ENCODE data around the gene BIRC6. TPM values are rescaled to one million over a fixed set of nuclear protein-coding genes. Genes with fewer than 3 reads are reported as not detected.

The BIRC6 gene
- total RNA-seq, 1 experiment from 2014 or later = 79.0 TPM

DNA sequence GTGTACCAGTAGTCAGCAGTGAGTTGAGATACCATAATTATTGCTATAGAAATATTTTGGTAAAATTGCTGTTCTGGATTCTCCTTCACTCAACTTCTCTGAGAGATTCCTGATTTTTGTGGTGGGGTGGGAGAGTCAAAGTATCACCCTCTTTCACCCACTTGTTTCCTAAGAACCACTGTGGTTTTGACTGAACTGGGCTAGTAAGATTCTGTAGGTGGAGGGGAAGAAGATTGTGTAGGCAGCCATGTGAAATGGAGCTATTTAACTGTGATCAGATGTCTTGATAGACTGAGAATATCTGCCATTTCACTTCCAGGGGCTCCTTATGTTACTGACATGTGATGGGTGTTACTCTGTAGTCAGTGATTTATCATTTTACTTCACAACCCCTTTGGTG is 45.3 kb downstream of the BIRC6 start:
- Histone ChIP-seq H3K4me3 (no peak overlapping the region), H3K79me2 (ENCODE audit: low read depth) (no peaks in the 10 kb centered on the region), H4K20me1 (ENCODE audit: insufficient read depth) (peaks cover 26% of the 10 kb centered on the region), H3K36me3 (ENCODE audit: low read depth) (peaks cover 32% of the 10 kb centered on the region), H3K27me3 (ENCODE audit: insufficient read depth, low read depth) (no peaks in the 10 kb centered on the region), H3K4me2 (no peak overlapping the region), H3K27ac (no peak overlapping the region), H2AFZ (no peak overlapping the region), H3F3A (ENCODE audit: insufficient read depth, low read depth) (0 out of 2 replicates have a peak, but pooled peaks cover 15% of the 10 kb centered on the region), H3K9me3 (ENCODE audit: insufficient read depth, low read depth) (no peaks in the 10 kb centered on the region), H3K9me2 (ENCODE audit: insufficient read depth) (no peaks in the 10 kb centered on the region), H3K4me1 (replicated peaks; ENCODE audit: insufficient read depth) (no peaks in the 10 kb centered on the region)
- CTCF ChIA-PET = no interaction called here
- POLR2A ChIA-PET (ENCODE audit: unreplicated experiment) = no interaction called here
- no TSS peak for BruUV-seq (replicated peaks)
- TF ChIP-seq, protein P1, sequence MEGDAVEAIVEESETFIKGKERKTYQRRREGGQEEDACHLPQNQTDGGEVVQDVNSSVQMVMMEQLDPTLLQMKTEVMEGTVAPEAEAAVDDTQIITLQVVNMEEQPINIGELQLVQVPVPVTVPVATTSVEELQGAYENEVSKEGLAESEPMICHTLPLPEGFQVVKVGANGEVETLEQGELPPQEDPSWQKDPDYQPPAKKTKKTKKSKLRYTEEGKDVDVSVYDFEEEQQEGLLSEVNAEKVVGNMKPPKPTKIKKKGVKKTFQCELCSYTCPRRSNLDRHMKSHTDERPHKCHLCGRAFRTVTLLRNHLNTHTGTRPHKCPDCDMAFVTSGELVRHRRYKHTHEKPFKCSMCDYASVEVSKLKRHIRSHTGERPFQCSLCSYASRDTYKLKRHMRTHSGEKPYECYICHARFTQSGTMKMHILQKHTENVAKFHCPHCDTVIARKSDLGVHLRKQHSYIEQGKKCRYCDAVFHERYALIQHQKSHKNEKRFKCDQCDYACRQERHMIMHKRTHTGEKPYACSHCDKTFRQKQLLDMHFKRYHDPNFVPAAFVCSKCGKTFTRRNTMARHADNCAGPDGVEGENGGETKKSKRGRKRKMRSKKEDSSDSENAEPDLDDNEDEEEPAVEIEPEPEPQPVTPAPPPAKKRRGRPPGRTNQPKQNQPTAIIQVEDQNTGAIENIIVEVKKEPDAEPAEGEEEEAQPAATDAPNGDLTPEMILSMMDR (conservative IDR thresholded peaks at IDR 0.05) = no peak
- no peak for TF ChIP-seq EZH2 (IDR thresholded peaks at IDR 0.05; ENCODE audit: low read depth)
- DNase-seq = no peak
- intact Hi-C loops (cut with micrococcal nuclease; ENCODE audit: unreplicated experiment) = no loop called here

DNA sequence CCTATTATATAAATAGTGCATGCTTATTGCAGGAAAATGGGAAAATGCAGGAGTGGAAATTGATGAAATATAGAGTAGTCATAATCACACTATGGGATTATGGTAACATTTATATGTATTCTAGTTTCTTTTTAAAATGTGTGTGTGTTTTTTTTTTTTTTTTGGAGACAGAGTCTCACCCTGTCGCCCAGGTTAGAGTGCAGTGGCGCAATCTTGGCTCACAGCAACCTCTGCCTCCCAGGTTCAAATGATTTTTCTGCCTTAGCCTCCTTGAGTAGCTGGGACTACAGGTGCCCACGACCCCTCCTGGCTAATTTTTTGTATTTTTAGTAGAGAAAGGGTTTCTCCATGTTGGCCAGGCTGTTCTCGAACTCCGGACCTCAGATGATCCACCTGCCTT is 47.0 kb downstream of the BIRC6 start:
- no peaks in the 10 kb centered on the region for H3K27me3 ChIP-seq (ENCODE audit: insufficient read depth, low read depth)
- no peaks in the 10 kb centered on the region for H3K9me3 ChIP-seq (ENCODE audit: insufficient read depth, low read depth)
- 0 out of 2 replicates have a peak, but pooled peaks cover 22% of the 10 kb centered on the region for H3F3A ChIP-seq (ENCODE audit: insufficient read depth, low read depth)
- CTCF ChIA-PET = no interaction called here
- H3K36me3 ChIP-seq (ENCODE audit: low read depth) = peaks cover 37% of the 10 kb centered on the region
- POLR2A ChIA-PET (ENCODE audit: unreplicated experiment) = no interaction called here
- H3K4me1 ChIP-seq (replicated peaks; ENCODE audit: insufficient read depth) = no peaks in the 10 kb centered on the region
- BruUV-seq (replicated peaks) = no TSS peak
- H3K4me3 ChIP-seq = no peak overlapping the region
- H3K4me2 ChIP-seq = no peak overlapping the region
- H2AFZ ChIP-seq = no peak overlapping the region
- DNase-seq = no peak
- no peak for TF ChIP-seq EZH2 (IDR thresholded peaks at IDR 0.05; ENCODE audit: low read depth)
- TF ChIP-seq, protein P1 (conservative IDR thresholded peaks at IDR 0.05) = no peak
- H4K20me1 ChIP-seq (ENCODE audit: insufficient read depth) = peaks cover 40% of the 10 kb centered on the region
- no peaks in the 10 kb centered on the region for H3K9me2 ChIP-seq (ENCODE audit: insufficient read depth)
- H3K79me2 ChIP-seq (ENCODE audit: low read depth) = no peaks in the 10 kb centered on the region
- H3K27ac ChIP-seq = no peak overlapping the region
- intact Hi-C loops (cut with micrococcal nuclease; ENCODE audit: unreplicated experiment) = no loop called here

DNA sequence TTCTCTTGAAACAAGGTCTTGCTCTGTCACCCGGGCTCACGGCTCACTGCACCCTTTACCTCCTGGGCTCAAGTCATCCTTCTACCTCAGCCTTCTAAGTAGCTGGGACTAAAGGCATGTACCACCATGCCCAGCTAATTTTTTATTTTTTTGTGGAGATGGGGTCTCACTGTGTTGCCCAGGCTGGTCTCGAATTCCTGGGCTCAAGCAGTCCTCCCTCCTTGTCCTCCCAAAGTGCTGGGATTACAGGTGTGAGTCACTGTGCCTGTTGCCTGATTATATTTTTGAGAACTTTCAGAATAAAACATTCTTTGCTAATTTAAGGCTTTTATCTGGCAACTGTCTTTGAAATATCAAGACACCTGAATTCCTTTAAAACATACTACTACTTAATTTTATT is 47.9 kb downstream of the BIRC6 start:
- H3K9me3 ChIP-seq (ENCODE audit: insufficient read depth, low read depth) = no peaks in the 10 kb centered on the region
- no peaks in the 10 kb centered on the region for H3K27me3 ChIP-seq (ENCODE audit: insufficient read depth, low read depth)
- no peak overlapping the region for H3K4me2 ChIP-seq
- H3F3A ChIP-seq (ENCODE audit: insufficient read depth, low read depth) = 0 out of 2 replicates have a peak, but pooled peaks cover 23% of the 10 kb centered on the region
- H3K4me3 ChIP-seq = no peak overlapping the region
- ChIA-PET POLR2A (ENCODE audit: unreplicated experiment) (no interaction called here), CTCF (no interaction called here)
- no peaks in the 10 kb centered on the region for H3K79me2 ChIP-seq (ENCODE audit: low read depth)
- no peak overlapping the region for H2AFZ ChIP-seq
- H3K36me3 ChIP-seq (ENCODE audit: low read depth) = peaks cover 38% of the 10 kb centered on the region
- intact Hi-C loops (cut with micrococcal nuclease; ENCODE audit: unreplicated experiment) = no loop called here
- TF ChIP-seq, protein P1 (conservative IDR thresholded peaks at IDR 0.05) = no peak
- TF ChIP-seq EZH2 (IDR thresholded peaks at IDR 0.05; ENCODE audit: low read depth) = no peak
- no peaks in the 10 kb centered on the region for H3K9me2 ChIP-seq (ENCODE audit: insufficient read depth)
- no peak for DNase-seq
- no peak overlapping the region for H3K27ac ChIP-seq
- no peaks in the 10 kb centered on the region for H3K4me1 ChIP-seq (replicated peaks; ENCODE audit: insufficient read depth)
- no TSS peak for BruUV-seq (replicated peaks)
- peaks cover 37% of the 10 kb centered on the region for H4K20me1 ChIP-seq (ENCODE audit: insufficient read depth)

Data from PC-9 (cell line).